GM18861 (cell line): ENCODE results near the gene ST8SIA2.

Source experiments
- ATAC-seq: cut with Tn5 transposase; IDR thresholded peaks from one replicate; pipeline ENCODE4 v1.9.1; 2021; ENCODE audit not compliant: unreplicated experiment

ST8SIA2 gene

GRCh38 chr15:92480361-92480760, 86.7 kb downstream of the ST8SIA2 start:
- ATAC-seq: no peak

GRCh38 chr15:92485441-92485840, 91.8 kb downstream of the ST8SIA2 start:
- no peak for ATAC-seq

- ATAC-seq: no peak
Observed at GRCh38 chr15:92492551-92493115, 99.0 kb downstream of the ST8SIA2 start.

GRCh38 chr15:92494806-92495336, 101.2 kb downstream of the ST8SIA2 start:
- ATAC-seq: no peak

GRCh38 chr15:92495446-92495845, 101.8 kb downstream of the ST8SIA2 start:
- no peak for ATAC-seq

- no peak for ATAC-seq
Observed at GRCh38 chr15:92499731-92500530, 106.2 kb downstream of the ST8SIA2 start.

- ATAC-seq: no peak
Observed at GRCh38 chr15:92502336-92502735, 108.7 kb downstream of the ST8SIA2 start.

GRCh38 chr15:92502930-92503857, 109.5 kb downstream of the ST8SIA2 start:
- ATAC-seq: no peak

GRCh38 chr15:92503889-92504288, 110.2 kb downstream of the ST8SIA2 start:
- ATAC-seq: no peak

GRCh38 chr15:92505611-92506010, 111.9 kb downstream of the ST8SIA2 start:
- no peak for ATAC-seq

- no peak for ATAC-seq
Observed at GRCh38 chr15:92506506-92506905, 112.8 kb downstream of the ST8SIA2 start.

GRCh38 chr15:92510163-92510882, 116.6 kb downstream of the ST8SIA2 start:
- no peak for ATAC-seq
